Activated naive CD4-positive, alpha-beta T cell treated with anti-CD3 and anti-CD28 coated beads, Interleukin-2, amount 10 ng/mL, durations not matched to agents 7 days and 5 days (primary cell): ENCODE results near the gene ASCC1.

Experiments
- CTCF ChIA-PET: fragments of 350-600 bp; sonication (Branson Sonifier 250); formaldehyde crosslinking; loops from one replicate; lab custom pipeline; 2021; ENCODE audit warnings: antibody characterized with exemption; lab: Charles Lee
- DNase-seq: peaks from one replicate; pipeline ENCODE4 v3.0.0-alpha.2; 2020
- H3K27ac Mint-ChIP-seq: one replicate; pipeline ENCODE4 v1.8.0; 2021; ENCODE audit warnings: mild to moderate bottlenecking, moderate library complexity, mixed read lengths
- H3K27me3 Mint-ChIP-seq: one replicate; pipeline ENCODE4 v1.8.0; 2021; ENCODE audit warnings: mild to moderate bottlenecking, mixed read lengths
- H3K36me3 Mint-ChIP-seq: one replicate; pipeline ENCODE4 v1.8.0; 2021; ENCODE audit warnings: mixed read lengths
- H3K4me1 Mint-ChIP-seq: one replicate; pipeline ENCODE4 v1.8.0; 2021; ENCODE audit warnings: mixed read lengths
- H3K4me3 Mint-ChIP-seq: one replicate; pipeline ENCODE4 v1.8.0; 2021; ENCODE audit warnings: mild to moderate bottlenecking, moderate library complexity, mixed read lengths
- H3K9me3 Mint-ChIP-seq: one replicate; pipeline ENCODE4 v1.8.0; 2021; ENCODE audit warnings: mixed read lengths

The ASCC1 gene

GRCh38 chr10:72134785-72135767 is 81.0 kb downstream of the ASCC1 start:
- DNase-seq, result no peak
- Mint-ChIP-seq H3K4me3 (peak overlapping the region; percentile 4), H3K27ac (peak overlapping the region; percentile 65), H3K4me1 (peaks cover 46% of the 10 kb centered on the region), H3K9me3 (peaks cover 7% of the 10 kb centered on the region), H3K36me3 (peaks cover 32% of the 10 kb centered on the region), H3K27me3 (no peaks in the 10 kb centered on the region)
- CTCF ChIA-PET, result interaction anchor here (0.6 to 2.1 kb wide), 2 partner anchors 9 to 88 kb away, joined by 3 to 8 read pairs; no protein-coding TSS in a partner anchor

DNA sequence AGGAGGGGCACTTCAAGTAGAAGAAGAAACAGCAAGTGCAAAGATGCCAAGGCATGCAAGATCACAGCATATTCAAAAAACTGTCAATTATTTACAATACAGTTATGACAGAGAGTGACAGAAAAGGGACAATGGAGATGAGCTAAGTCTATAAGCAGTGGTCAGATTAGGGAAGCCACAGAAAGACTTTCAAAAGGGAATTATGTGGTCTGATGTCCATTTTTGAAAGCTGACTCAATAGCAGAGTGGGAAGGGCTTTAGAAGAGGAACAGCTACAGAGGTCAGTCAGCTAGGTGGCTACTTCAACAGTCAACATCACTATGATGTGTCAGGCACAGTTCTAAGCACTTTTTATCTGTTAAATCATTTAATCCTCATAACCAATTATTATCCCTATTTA is 82.6 kb downstream of the ASCC1 start:
- H3K4me1 Mint-ChIP-seq, result peaks cover 48% of the 10 kb centered on the region
- CTCF ChIA-PET, result interaction anchor here (1.3 to 4.6 kb wide), 6 partner anchors 88 to 204 kb away, joined by 4 to 38 read pairs (median 9); no protein-coding TSS in a partner anchor
- no peak overlapping the region for H3K4me3 Mint-ChIP-seq
- H3K27ac Mint-ChIP-seq, result peak overlapping the region; percentile 1
- peaks cover 40% of the 10 kb centered on the region for H3K36me3 Mint-ChIP-seq
- peaks cover 7% of the 10 kb centered on the region for H3K9me3 Mint-ChIP-seq
- no peak for DNase-seq
- no peaks in the 10 kb centered on the region for H3K27me3 Mint-ChIP-seq

DNA sequence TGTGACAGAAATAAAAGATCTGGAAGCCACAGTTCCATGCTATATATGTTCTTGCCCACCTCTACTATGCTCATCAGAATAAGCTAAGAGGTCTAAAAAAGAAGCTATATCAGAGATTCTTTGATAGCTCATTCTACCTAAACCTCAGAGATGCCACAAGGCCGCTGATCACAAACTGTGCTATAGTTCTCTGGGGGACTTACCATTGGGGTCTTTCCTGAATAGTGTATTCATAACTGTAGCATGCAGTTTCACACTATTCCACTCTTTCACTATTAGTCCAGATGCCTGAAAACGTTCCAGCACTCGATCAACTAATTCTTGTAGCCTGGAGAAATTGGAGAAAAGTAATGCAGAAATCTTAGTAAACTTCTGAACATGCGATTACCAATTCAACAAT is 83.2 kb downstream of the ASCC1 start:
- Mint-ChIP-seq H3K27ac (no peak overlapping the region), H3K4me1 (peaks cover 46% of the 10 kb centered on the region), H3K36me3 (peaks cover 41% of the 10 kb centered on the region), H3K4me3 (no peak overlapping the region), H3K27me3 (no peaks in the 10 kb centered on the region), H3K9me3 (peaks cover 7% of the 10 kb centered on the region)
- CTCF ChIA-PET, result interaction anchor here (1.2 to 4.6 kb wide), 10 partner anchors 84 to 209 kb away, joined by 4 to 38 read pairs (median 8); no protein-coding TSS in a partner anchor
- DNase-seq, result no peak

GRCh38 chr10:72127571-72127970 is 88.5 kb downstream of the ASCC1 start:
- no peaks in the 10 kb centered on the region for H3K9me3 Mint-ChIP-seq

GRCh38 chr10:72126872-72127232 is 89.2 kb downstream of the ASCC1 start:
- no peak overlapping the region for H3K27ac Mint-ChIP-seq
- H3K4me1 Mint-ChIP-seq, result peaks cover 32% of the 10 kb centered on the region
- H3K4me3 Mint-ChIP-seq, result no peak overlapping the region
- H3K36me3 Mint-ChIP-seq, result peaks cover 19% of the 10 kb centered on the region
- CTCF ChIA-PET, result interaction anchor here (1.0 to 6.3 kb wide), 22 partner anchors 9 to 225 kb away, joined by 3 to 90 read pairs (median 7); partner anchors contain the start of genes ANAPC16, ASCC1 and SPOCK2
- no peaks in the 10 kb centered on the region for H3K27me3 Mint-ChIP-seq
- DNase-seq, result no peak
- H3K9me3 Mint-ChIP-seq, result no peaks in the 10 kb centered on the region

More at GRCh38 chr10:72127571-72127970, 88.5 kb downstream of the ASCC1 start:
- no peak overlapping the region for H3K4me3 Mint-ChIP-seq
- H3K27me3 Mint-ChIP-seq, result no peaks in the 10 kb centered on the region
- CTCF ChIA-PET, result interaction anchor here (0.6 to 6.3 kb wide), 13 partner anchors 11 to 215 kb away, joined by 3 to 90 read pairs (median 9); partner anchors contain the start of genes ANAPC16, ASCC1 and SPOCK2
- H3K4me1 Mint-ChIP-seq, result peaks cover 30% of the 10 kb centered on the region
- H3K27ac Mint-ChIP-seq, result no peak overlapping the region
- peaks cover 18% of the 10 kb centered on the region for H3K36me3 Mint-ChIP-seq
- no peak for DNase-seq

DNA sequence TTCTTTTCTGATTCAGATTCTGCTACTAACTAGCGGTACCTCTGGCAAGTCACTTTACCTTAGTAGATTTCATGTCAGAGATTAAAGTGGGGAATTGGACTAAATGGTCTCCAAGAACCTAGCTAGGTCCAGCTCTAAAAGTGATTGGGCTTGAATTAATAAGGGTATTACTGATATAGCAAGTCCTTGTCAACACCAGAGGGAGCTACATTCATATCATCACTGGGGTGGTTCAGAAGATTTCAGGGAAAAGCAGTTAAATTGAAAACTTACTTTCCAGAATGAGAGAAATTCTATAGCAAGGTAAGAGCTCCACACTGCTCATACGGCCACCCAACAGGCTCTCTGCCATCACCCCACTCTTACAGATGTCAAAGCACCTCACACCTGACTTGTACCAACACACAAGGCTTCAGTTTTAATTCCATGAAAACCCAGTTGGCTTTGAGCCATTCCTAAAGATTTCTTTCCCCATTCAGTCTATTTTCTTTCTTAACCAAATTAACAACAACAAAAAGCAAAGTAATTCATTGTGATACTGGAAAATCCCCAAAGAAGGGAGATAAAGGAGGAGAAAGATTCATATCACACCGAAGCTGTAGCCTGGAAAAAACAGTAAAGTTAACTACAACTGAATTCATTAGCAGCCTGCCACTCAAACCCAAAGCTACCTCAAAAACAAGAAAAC is 89.7 kb downstream of the ASCC1 start:
- CTCF ChIA-PET, result interaction anchor here (0.6 to 6.3 kb wide), 29 partner anchors 10 to 225 kb away, joined by 3 to 90 read pairs (median 4); partner anchors contain the start of genes ANAPC16, ASCC1 and SPOCK2
- Mint-ChIP-seq H3K27ac (no peak overlapping the region), H3K36me3 (peaks cover 23% of the 10 kb centered on the region), H3K4me3 (no peak overlapping the region), H3K4me1 (peaks cover 34% of the 10 kb centered on the region), H3K27me3 (no peaks in the 10 kb centered on the region), H3K9me3 (no peaks in the 10 kb centered on the region)
- no peak for DNase-seq

DNA sequence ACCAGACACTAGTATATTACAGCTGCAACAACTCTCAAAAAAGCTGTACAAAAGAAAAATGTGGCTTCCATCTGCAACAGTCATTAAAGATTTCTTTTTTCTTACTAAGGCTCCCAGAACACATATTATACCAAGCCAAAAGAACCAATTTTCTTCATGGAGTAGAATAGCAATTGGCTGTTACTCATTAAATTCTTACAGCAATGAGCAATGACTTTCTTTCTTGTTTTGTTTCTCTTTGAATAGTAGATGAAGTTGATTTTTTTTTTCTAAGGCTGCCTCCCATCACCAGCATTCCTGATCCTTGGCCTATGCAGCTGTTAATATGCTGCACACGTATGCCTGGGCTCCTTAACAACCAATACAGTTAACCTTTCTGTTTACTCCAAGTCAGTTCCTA is 91.1 kb downstream of the ASCC1 start:
- no peak overlapping the region for H3K27ac Mint-ChIP-seq
- H3K9me3 Mint-ChIP-seq, result no peaks in the 10 kb centered on the region
- H3K27me3 Mint-ChIP-seq, result no peaks in the 10 kb centered on the region
- CTCF ChIA-PET, result interaction anchor here (0.7 to 6.3 kb wide), 14 partner anchors 9 to 218 kb away, joined by 3 to 90 read pairs (median 8); partner anchors contain the start of gene SPOCK2
- H3K36me3 Mint-ChIP-seq, result peaks cover 21% of the 10 kb centered on the region
- no peak overlapping the region for H3K4me3 Mint-ChIP-seq
- H3K4me1 Mint-ChIP-seq, result peaks cover 36% of the 10 kb centered on the region
- no peak for DNase-seq

- CTCF ChIA-PET, result interaction anchor here (0.9 to 6.3 kb wide), 6 partner anchors 8 to 219 kb away, joined by 3 to 90 read pairs (median 14); no protein-coding TSS in a partner anchor
- no peak overlapping the region for H3K27ac Mint-ChIP-seq
Measured at GRCh38 chr10:72124381-72124780, 91.7 kb downstream of the ASCC1 start.

DNA sequence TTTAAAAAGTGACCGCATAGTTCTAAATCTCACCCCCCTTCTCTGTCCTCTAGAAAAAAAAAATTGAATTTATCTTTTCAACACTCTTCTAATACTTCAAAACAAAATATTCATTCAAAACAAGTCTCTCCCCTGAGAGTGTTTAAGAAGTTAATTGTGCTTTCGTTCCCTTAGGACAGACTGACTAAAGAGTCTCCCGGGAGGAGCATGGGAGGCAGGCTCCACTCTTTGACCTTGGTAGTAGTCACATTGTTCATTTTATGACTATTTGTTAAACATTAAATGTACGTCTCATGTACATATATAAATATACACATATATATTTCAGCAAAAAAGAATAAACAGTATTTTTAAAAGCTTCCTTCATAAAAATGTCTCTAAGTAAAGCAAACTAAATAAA is 92.5 kb downstream of the ASCC1 start:
- peaks cover 34% of the 10 kb centered on the region for H3K4me1 Mint-ChIP-seq

More at GRCh38 chr10:72124381-72124780, 91.7 kb downstream of the ASCC1 start:
- Mint-ChIP-seq H3K4me3 (no peak overlapping the region), H3K9me3 (no peaks in the 10 kb centered on the region), H3K27me3 (no peaks in the 10 kb centered on the region), H3K4me1 (peaks cover 34% of the 10 kb centered on the region), H3K36me3 (peaks cover 24% of the 10 kb centered on the region)
- no peak for DNase-seq

DNA sequence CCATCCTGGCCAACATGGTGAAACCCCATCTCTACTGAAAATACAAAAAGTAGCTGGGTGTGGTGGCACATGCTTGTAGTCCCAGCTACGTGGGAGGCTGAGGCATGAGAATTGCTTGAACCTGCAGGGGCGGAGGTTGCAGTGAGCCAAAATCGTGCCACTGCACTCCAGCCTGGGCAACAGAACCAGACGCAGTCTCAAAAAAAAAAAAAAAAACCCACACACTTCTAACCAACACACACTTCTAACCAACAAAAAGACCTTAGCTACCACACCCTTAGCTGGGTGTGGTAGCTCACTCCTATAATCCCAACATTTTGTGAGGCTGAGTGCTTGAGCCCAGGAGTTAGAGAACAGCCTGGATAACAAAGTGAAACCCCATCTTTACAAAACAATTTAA is 93.9 kb downstream of the ASCC1 start:
- DNase-seq, result peak; percentile 38
- H3K27ac Mint-ChIP-seq, result peak overlapping the region; percentile 26
- H3K4me1 Mint-ChIP-seq, result peaks cover 34% of the 10 kb centered on the region
- H3K36me3 Mint-ChIP-seq, result peaks cover 28% of the 10 kb centered on the region
- no peaks in the 10 kb centered on the region for H3K27me3 Mint-ChIP-seq
- peaks cover 3% of the 10 kb centered on the region for H3K9me3 Mint-ChIP-seq
- no peak overlapping the region for H3K4me3 Mint-ChIP-seq
- CTCF ChIA-PET, result interaction anchor here (1.0 to 2.5 kb wide), 6 partner anchors 9 to 218 kb away, joined by 3 to 7 read pairs (median 4); no protein-coding TSS in a partner anchor

More for the DNA sequence above, 92.5 kb downstream of the ASCC1 start:
- H3K36me3 Mint-ChIP-seq, result peaks cover 24% of the 10 kb centered on the region
- H3K4me3 Mint-ChIP-seq, result no peak overlapping the region
- H3K27ac Mint-ChIP-seq, result no peak overlapping the region
- H3K27me3 Mint-ChIP-seq, result no peaks in the 10 kb centered on the region
- no peak for DNase-seq
- CTCF ChIA-PET, result interaction anchor here (1.2 to 6.3 kb wide), 4 partner anchors 15 to 220 kb away, joined by 3 to 90 read pairs (median 24); no protein-coding TSS in a partner anchor
- no peaks in the 10 kb centered on the region for H3K9me3 Mint-ChIP-seq

GRCh38 chr10:72121389-72121788 is 94.7 kb downstream of the ASCC1 start:
- H3K4me3 Mint-ChIP-seq, result no peak overlapping the region
- no peaks in the 10 kb centered on the region for H3K27me3 Mint-ChIP-seq
- no peak overlapping the region for H3K27ac Mint-ChIP-seq
- CTCF ChIA-PET, result interaction anchor here (2.5 kb wide), 1 partner anchor 216 kb away, joined by 7 read pairs; no protein-coding TSS in a partner anchor
- H3K36me3 Mint-ChIP-seq, result peaks cover 29% of the 10 kb centered on the region
- peaks cover 7% of the 10 kb centered on the region for H3K9me3 Mint-ChIP-seq
- DNase-seq, result no peak
- peaks cover 30% of the 10 kb centered on the region for H3K4me1 Mint-ChIP-seq

GRCh38 chr10:72116372-72116771 is 99.7 kb downstream of the ASCC1 start:
- CTCF ChIA-PET, result interaction anchor here (2.5 to 3.3 kb wide), 2 partner anchors 10 to 15 kb away, joined by 6 to 23 read pairs; no protein-coding TSS in a partner anchor
- peaks cover 10% of the 10 kb centered on the region for H3K9me3 Mint-ChIP-seq
- H3K27ac Mint-ChIP-seq, result no peak overlapping the region
- no peak overlapping the region for H3K4me3 Mint-ChIP-seq
- peaks cover 41% of the 10 kb centered on the region for H3K36me3 Mint-ChIP-seq
- H3K27me3 Mint-ChIP-seq, result no peaks in the 10 kb centered on the region
- DNase-seq, result no peak
- peaks cover 10% of the 10 kb centered on the region for H3K4me1 Mint-ChIP-seq

DNA sequence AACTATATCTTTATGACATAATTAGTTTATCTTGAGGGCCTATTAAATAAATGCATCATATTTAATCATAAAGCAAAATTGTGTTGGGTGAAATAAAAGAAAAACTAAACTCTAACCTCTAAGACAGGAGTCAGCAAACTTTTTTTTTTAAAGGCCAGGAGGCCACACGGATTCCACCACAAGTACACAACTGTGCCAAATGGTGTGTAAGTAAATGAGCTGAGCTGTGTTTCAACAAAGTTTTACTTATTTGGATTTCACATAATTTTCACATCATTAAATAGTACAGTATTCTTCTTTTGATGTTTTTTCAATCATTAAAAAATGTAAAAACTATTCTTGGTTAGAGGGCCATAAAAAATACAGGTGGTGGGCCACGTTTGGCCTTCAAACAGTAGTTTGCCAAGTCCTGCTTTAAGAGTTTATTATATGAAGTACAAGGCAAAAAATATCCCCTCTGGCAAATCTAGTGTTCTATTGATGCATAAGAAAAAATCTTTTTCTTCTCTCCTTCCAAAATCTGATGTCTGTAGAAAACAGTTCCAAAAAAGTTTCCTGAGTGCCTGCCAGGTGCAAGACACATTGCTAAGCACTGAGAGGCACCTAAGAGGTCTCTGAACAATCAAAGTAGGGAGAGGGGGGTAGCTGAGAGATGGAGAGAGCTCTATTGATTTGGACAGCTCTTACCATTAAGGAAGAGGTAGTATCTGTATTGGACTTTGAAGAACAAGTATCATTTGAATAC is 101.2 kb downstream of the ASCC1 start:
- peaks cover 19% of the 10 kb centered on the region for H3K4me1 Mint-ChIP-seq

More for the DNA sequence above, 101.2 kb downstream of the ASCC1 start:
- Mint-ChIP-seq H3K36me3 (peaks cover 45% of the 10 kb centered on the region), H3K4me3 (no peak overlapping the region), H3K27ac (no peak overlapping the region), H3K27me3 (no peaks in the 10 kb centered on the region), H3K9me3 (peaks cover 10% of the 10 kb centered on the region)
- DNase-seq, result no peak
- CTCF ChIA-PET, result interaction anchor here (1.5 to 3.3 kb wide), 2 partner anchors 12 to 221 kb away, joined by 4 to 23 read pairs; no protein-coding TSS in a partner anchor
